SK-N-SH (cell line): Measurements from ENCODE around the gene NMNAT1. TPM values are rescaled to one million over a fixed set of nuclear protein-coding genes. Genes with fewer than 3 reads are reported as not detected.

Experiments
- CTCF ChIA-PET: fragments of 300-600, 350-600 bp; formaldehyde crosslinking; extraction: SDS; loops from one replicate; lab custom pipeline; 2021; lab: Yijun Ruan, JAX
- POLR2A ChIA-PET: fragments of 350-600 bp; sonication (Branson Sonifier 250); formaldehyde crosslinking; extraction: SDS; loops from one replicate; lab custom pipeline; 2020; ENCODE audit warnings: antibody characterized with exemption, inconsistent platforms; lab: Yijun Ruan, JAX
- DNase-seq: peaks from one replicate; pipeline ENCODE4 v3.0.0; 2012
- H2AFZ ChIP-seq: fragments of 200-600 bp; sonication (generic); 2 replicates; pipeline ENCODE4 v1.8.1; 2016; ENCODE audit warnings: antibody characterized with exemption, mild to moderate bottlenecking, low read depth
- H3F3A ChIP-seq: fragments of 200-600 bp; sonication (generic); replicated peaks from 2 replicates; pipeline ENCODE3; 2016; ENCODE audit warnings: antibody characterized with exemption, mild to moderate bottlenecking; ENCODE audit not compliant: insufficient read depth
- H3K27ac ChIP-seq, 2 experiments: fragments of 200-500 bp in 1 of 2; fragments of 200-600 bp in 1 of 2; sonication (Bioruptor generic) in 1 of 2; sonication (generic), shearing (Covaris generic) in 1 of 2; 2 replicates each; pipeline versions ENCODE4 v1.5.1 to v1.6.1; 2014 to 2016; ENCODE audit warnings: low read depth in 2 of 2, inconsistent platforms in 1 of 2, low read length in 1 of 2, mild to moderate bottlenecking in 1 of 2, mixed read lengths in 1 of 2
- H3K27me3 ChIP-seq: fragments of 200-600 bp; sonication (generic), shearing (Covaris generic); 2 replicates; pipeline ENCODE4 v1.6.1; 2016; ENCODE audit warnings: mixed run types; ENCODE audit not compliant: insufficient read depth
- H3K36me3 ChIP-seq, 2 experiments: fragments of 200-500 bp in 1 of 2; fragments of 200-600 bp in 1 of 2; sonication (Bioruptor generic) in 1 of 2; sonication (generic) in 1 of 2; replicated peaks in 1 of 2; 2 replicates each; pipeline versions ENCODE3 to v1.5.1; 2014 to 2016; ENCODE audit warnings: low read length in 1 of 2, mild to moderate bottlenecking in 1 of 2; ENCODE audit not compliant: insufficient read depth in 2 of 2, control insufficient read depth in 1 of 2
- H3K4me1 ChIP-seq, 2 experiments: fragments of 200-500 bp in 1 of 2; fragments of 200-600 bp in 1 of 2; sonication (Bioruptor generic) in 1 of 2; sonication (generic), shearing (Covaris generic) in 1 of 2; 2 replicates each; pipeline versions ENCODE4 v1.5.1 to v1.6.1; 2014 to 2016; ENCODE audit warnings: low read depth in 1 of 2, low read length in 1 of 2, mixed run types in 1 of 2; ENCODE audit not compliant: insufficient read depth in 2 of 2, control insufficient read depth in 1 of 2
- H3K4me2 ChIP-seq: fragments of 200-600 bp; sonication (generic), shearing (Covaris generic); 2 replicates; pipeline ENCODE4 v1.6.1; 2017; ENCODE audit warnings: mixed run types
- H3K4me3 ChIP-seq, 2 experiments: fragments of 200-500 bp in 1 of 2; fragments of 200-600 bp in 1 of 2; sonication (Bioruptor generic) in 1 of 2; sonication (generic), shearing (Covaris generic) in 1 of 2; 2 replicates each; pipeline versions ENCODE4 v1.5.1 to v1.8.1; 2014 to 2016; ENCODE audit warnings: low read depth in 2 of 2, inconsistent platforms in 1 of 2, low read length in 1 of 2, mild to moderate bottlenecking in 1 of 2, mixed read lengths in 1 of 2, moderate library complexity in 1 of 2
- H3K79me2 ChIP-seq: fragments of 200-600 bp; sonication (generic); 2 replicates; pipeline ENCODE4 v1.8.1; 2017; ENCODE audit warnings: mild to moderate bottlenecking; ENCODE audit not compliant: insufficient read depth
- H3K9ac ChIP-seq: fragments of 200-600 bp; sonication (generic); 2 replicates; pipeline ENCODE4 v1.6.1; 2017; ENCODE audit warnings: mixed run types
- H3K9me2 ChIP-seq: fragments of 200-600 bp; sonication (generic); 2 replicates; pipeline ENCODE4 v1.6.1; 2017; ENCODE audit warnings: mixed run types
- H3K9me3 ChIP-seq: fragments of 200-600 bp; sonication (generic); 2 replicates; pipeline ENCODE4 v1.6.1; 2017; ENCODE audit warnings: mixed run types, mild to moderate bottlenecking, moderate library complexity
- H4K20me1 ChIP-seq: fragments of 200-600 bp; sonication (generic); 2 replicates; pipeline ENCODE4 v1.6.1; 2017; ENCODE audit warnings: mild to moderate bottlenecking, mixed run types; ENCODE audit not compliant: insufficient read depth
- CHD2 ChIP-seq: fragments of 150-350 bp; IDR thresholded peaks from 2 replicates; pipeline ENCODE4 v1.6.1; 2018; ENCODE audit warnings: low read length; ENCODE audit not compliant: partially characterized antibody
- ELF1 ChIP-seq: IDR thresholded peaks from 2 replicates; pipeline ENCODE4 v1.4.0; 2012
- FOSL2 ChIP-seq: IDR thresholded peaks from 2 replicates; pipeline ENCODE4 v1.4.0; 2012; ENCODE audit warnings: low read depth, mild to moderate bottlenecking, moderate library complexity, borderline replicate concordance
- FOXJ3 ChIP-seq: sonication (generic); formaldehyde crosslinking; IDR thresholded peaks from 2 replicates; pipeline ENCODE4 v1.5.1; 2020; ENCODE audit warnings: mild to moderate bottlenecking, missing genetic modification reagents
- GABPA ChIP-seq: IDR thresholded peaks from 2 replicates; pipeline ENCODE4 v1.4.0; 2012; ENCODE audit warnings: low read depth, mild to moderate bottlenecking
- JUND ChIP-seq: IDR thresholded peaks from 2 replicates; pipeline ENCODE4 v1.4.0; 2012
- MEF2A ChIP-seq: IDR thresholded peaks from 2 replicates; pipeline ENCODE4 v1.4.0; 2012; ENCODE audit warnings: low read depth, borderline replicate concordance
- MXI1 ChIP-seq: IDR thresholded peaks from 2 replicates; pipeline ENCODE4 v1.6.1; 2012; ENCODE audit warnings: mild to moderate bottlenecking, low read depth, low read length, improper control_type of control experiment
- NFIC ChIP-seq: IDR thresholded peaks from 2 replicates; pipeline ENCODE4 v1.4.0; 2012; ENCODE audit warnings: borderline replicate concordance
- NRF1 ChIP-seq: IDR thresholded peaks from 2 replicates; pipeline ENCODE4 v1.6.1; 2012; ENCODE audit warnings: low read depth, mild to moderate bottlenecking, low read length
- PBX3 ChIP-seq: IDR thresholded peaks from 2 replicates; pipeline ENCODE4; 2012
- POLR2AphosphoS5 ChIP-seq: IDR thresholded peaks from 2 replicates; pipeline ENCODE4 v1.6.1; 2012; ENCODE audit warnings: low read depth, low read length
- REST ChIP-seq: IDR thresholded peaks from 2 replicates; pipeline ENCODE4 v1.6.1; 2012; ENCODE audit warnings: mild to moderate bottlenecking, low read depth, low read length, moderate library complexity
- SIN3A ChIP-seq: IDR thresholded peaks from 2 replicates; pipeline ENCODE4 v1.6.1; 2012; ENCODE audit warnings: low read depth, mild to moderate bottlenecking, low read length, moderate library complexity, borderline replicate concordance
- TAF1 ChIP-seq: IDR thresholded peaks from 2 replicates; pipeline ENCODE4 v1.6.1; 2012; ENCODE audit warnings: low read depth, mild to moderate bottlenecking, low read length, moderate library complexity, borderline replicate concordance
- TCF12 ChIP-seq: IDR thresholded peaks from 2 replicates; pipeline ENCODE4 v1.4.0; 2012
- USF2 ChIP-seq: fragments of 150-350 bp; IDR thresholded peaks from 2 replicates; pipeline ENCODE4 v1.6.1; 2017; ENCODE audit warnings: antibody characterized with exemption, low read length, low read depth, borderline replicate concordance
- YY1 ChIP-seq: IDR thresholded peaks from 2 replicates; pipeline ENCODE4 v1.4.0; 2012; ENCODE audit warnings: low read depth, mild to moderate bottlenecking
- ZBTB33 ChIP-seq: IDR thresholded peaks from 2 replicates; pipeline ENCODE4 v1.4.0; 2012; ENCODE audit warnings: low read depth, borderline replicate concordance
- WGBS: methylation state at CpG from one replicate; pipeline ENCODE4 v1.1.6; 2017; ENCODE audit warnings: low lambda C conversion rate; 5-methylcytosine and 5-hydroxymethylcytosine counted together
- polyA plus RNA-seq, 3 experiments: library from polyadenylated mRNA; depleted of rRNA; stranded (reverse); fragments of >200 nt; gene quantifications; 2 replicates each; pipeline ENCODE4 v1.2.3, GENCODE V29; 2012
- TF ChIP-seq, protein P1 (sequence below): IDR thresholded peaks from 2 replicates; pipeline ENCODE4 v1.4.0; 2012; ENCODE audit warnings: low read depth

The NMNAT1 gene
- 7.0 and 8.7 TPM in 2 replicates for polyA plus RNA-seq (2012; rRNA removed)
- 8.3 and 8.7 TPM in 2 replicates for polyA plus RNA-seq (2012; cell fraction: cytosol; rRNA removed)
- 6.6 and 8.1 TPM in 2 replicates for polyA plus RNA-seq (2012; cell fraction: nucleus; rRNA removed)

GRCh38 chr1:9942939-9943788 lies at the start of gene NMNAT1, which contains the start of gene LZIC:
NMNAT1 (plus strand) TSS chr1:9943475; CDS start chr1:9972074, 28,599 bp downstream.
LZIC (minus strand) TSS chr1:9943391; CDS start chr1:9936619, 6,772 bp downstream.
- peak; percentile 95 for DNase-seq
- peak within 1 kb of the TSS; percentile 79 for H3K4me2 ChIP-seq
- H3K79me2 ChIP-seq: peaks cover 26% of the 10 kb centered on the region
- 2% methylated on average over 33 of the region's 53 CpGs for WGBS
- H3K27me3 ChIP-seq: no peaks in the 10 kb centered on the region
- H4K20me1 ChIP-seq: no peaks in the 10 kb centered on the region
- peak within 1 kb of the TSS; percentile 78 to 81 for H3K27ac ChIP-seq
- peaks cover 11% of the 10 kb centered on the region for H3F3A ChIP-seq
- H3K9ac ChIP-seq: peak within 1 kb of the TSS; percentile 90
- H3K9me3 ChIP-seq: no peaks in the 10 kb centered on the region
- POLR2A ChIA-PET: interaction anchor here (0.6 to 1.5 kb wide), 7 partner anchors 18 to 324 kb away, joined by 3 to 6 read pairs (median 4); partner anchors contain the start of gene UBE4B
- H2AFZ ChIP-seq: peak within 1 kb of the TSS; percentile 96
- no peaks in the 10 kb centered on the region for H3K9me2 ChIP-seq
- peak within 1 kb of the TSS; percentile 72 to 88 for H3K4me3 ChIP-seq
- no peak; the same call in 1 of the 2 replicates for TF ChIP-seq TCF12
- peak; percentile 95 for TF ChIP-seq POLR2AphosphoS5
- TF ChIP-seq MXI1: peak; percentile 88
- peak; percentile 81 for TF ChIP-seq SIN3A
- peak; percentile 11 for TF ChIP-seq NFIC
- TF ChIP-seq NRF1: no peak
- 0 out of 2 replicates have a peak, but pooled peaks have one; percentile 15 for TF ChIP-seq JUND
- peak; percentile 67 for TF ChIP-seq ELF1
- TF ChIP-seq, protein P1, sequence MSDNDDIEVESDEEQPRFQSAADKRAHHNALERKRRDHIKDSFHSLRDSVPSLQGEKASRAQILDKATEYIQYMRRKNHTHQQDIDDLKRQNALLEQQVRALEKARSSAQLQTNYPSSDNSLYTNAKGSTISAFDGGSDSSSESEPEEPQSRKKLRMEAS: peak; percentile 88
- TF ChIP-seq FOSL2: peak; percentile 25; the same call in 1 of the 2 replicates
- TF ChIP-seq ZBTB33: peak; percentile 93
- TF ChIP-seq TAF1: peak; percentile 92
- TF ChIP-seq REST: peak; percentile 64; the same call in 1 of the 2 replicates
- TF ChIP-seq CHD2: peak; percentile 92
- no peak for TF ChIP-seq USF2
- peak; percentile 39; the same call in 1 of the 2 replicates for TF ChIP-seq MEF2A
- TF ChIP-seq PBX3: 0 out of 2 replicates have a peak, but pooled peaks have one; percentile 23
- TF ChIP-seq GABPA: peak; percentile 100
- TF ChIP-seq YY1: peak; percentile 70; the same call in 1 of the 2 replicates
- no peak for TF ChIP-seq FOXJ3 (CRISPR knock-in tag)
- TF ChIP-seq, all 33 proteins: peak for 16
- Histone ChIP-seq H3K36me3 (peaks cover 2 to 25% of the 10 kb centered on the region in 2 experiments), H3K4me1 (peaks cover 3 to 4% of the 10 kb centered on the region in 2 experiments; a peak in 1 of 4 replicates)
- CTCF ChIA-PET: interaction anchor here (0.6 to 4.3 kb wide), 16 partner anchors 50 to 285 kb away, joined by 3 to 56 read pairs (median 3); partner anchors contain the start of gene KIF1B
